IMR-90 (cell line): ENCODE data around the gene SELP. TPM values are rescaled to one million over a fixed set of nuclear protein-coding genes. Genes with fewer than 3 reads are reported as not detected.

Source experiments
- ATAC-seq: fragments of 200-7000 bp; cut with Tn5 transposase; 2 replicates; pipeline ENCODE4 v1.9.1; 2020; ENCODE audit warnings: low read depth, mild to moderate bottlenecking, moderate library complexity
- BruUV-seq: library from RNA; stranded (reverse); fragments of 400-500 nt; replicated peaks from 2 replicates; lab custom pipeline; 2021; lab: Mats Ljungman, UMichigan
- CTCF ChIA-PET: fragments of 300-600 bp; formaldehyde crosslinking; extraction: SDS; loops from one replicate; lab custom pipeline; 2021; ENCODE audit warnings: antibody characterized with exemption; lab: Yijun Ruan, JAX
- POLR2A ChIA-PET: fragments of 300-600 bp; sonication (Branson Sonifier 250); formaldehyde crosslinking; loops from one replicate; lab custom pipeline; 2022; ENCODE audit warnings: antibody characterized with exemption; ENCODE audit not compliant: unreplicated experiment; lab: Charles Lee
- DNase-seq: peaks from one replicate; pipeline ENCODE4 v3.0.0; 2013
- H2AFZ ChIP-seq: replicated peaks from 2 replicates; pipeline ENCODE3; 2013; ENCODE audit warnings: low read length, mild to moderate bottlenecking; ENCODE audit not compliant: poor library complexity
- H2AK5ac ChIP-seq: 2 replicates; pipeline ENCODE4 v1.6.1; 2013; ENCODE audit warnings: low read depth, low read length, inconsistent platforms
- H2AK9ac ChIP-seq: replicated peaks from 2 replicates; pipeline ENCODE3; 2013; ENCODE audit warnings: mild to moderate bottlenecking, low read depth, low read length, moderate library complexity; ENCODE audit not compliant: poor library complexity
- H2BK120ac ChIP-seq: 2 replicates; pipeline ENCODE4 v1.6.1; 2013; ENCODE audit warnings: low read depth, low read length, inconsistent platforms
- H2BK15ac ChIP-seq: 3 replicates; pipeline ENCODE4 v1.6.1; 2013; ENCODE audit warnings: low read depth, low read length, inconsistent platforms
- H2BK20ac ChIP-seq: 2 replicates; pipeline ENCODE4 v1.6.1; 2013; ENCODE audit warnings: low read depth, mild to moderate bottlenecking, inconsistent platforms, low read length, moderate library complexity
- H2BK5ac ChIP-seq: 2 replicates; pipeline ENCODE4 v1.6.1; 2013; ENCODE audit warnings: mild to moderate bottlenecking, low read depth, low read length, inconsistent platforms; ENCODE audit not compliant: poor library complexity, severe bottlenecking
- H3K14ac ChIP-seq: replicated peaks from 2 replicates; pipeline ENCODE4 v1.6.1; 2013; ENCODE audit warnings: low read depth, low read length, inconsistent platforms
- H3K18ac ChIP-seq: 2 replicates; pipeline ENCODE4 v1.6.1; 2013; ENCODE audit warnings: low read depth, low read length, control low read depth
- H3K23ac ChIP-seq: 2 replicates; pipeline ENCODE4 v1.6.1; 2013; ENCODE audit warnings: low read depth, low read length, inconsistent platforms
- H3K27ac ChIP-seq: 2 replicates; pipeline ENCODE4 v1.5.1; 2013; ENCODE audit warnings: mild to moderate bottlenecking, control low read depth, low read length; ENCODE audit not compliant: insufficient read depth
- H3K27me3 ChIP-seq: 2 replicates; pipeline ENCODE4 v1.6.1; 2013; ENCODE audit warnings: low read length; ENCODE audit not compliant: control insufficient read depth, insufficient read depth
- H3K36me3 ChIP-seq: 2 replicates; pipeline ENCODE4 v1.6.1; 2013; ENCODE audit warnings: low read length, mixed read lengths; ENCODE audit not compliant: control insufficient read depth, insufficient read depth
- H3K4ac ChIP-seq: 2 replicates; pipeline ENCODE4 v1.6.1; 2013; ENCODE audit warnings: low read depth, low read length, inconsistent platforms
- H3K4me1 ChIP-seq: 2 replicates; pipeline ENCODE4 v1.6.1; 2013; ENCODE audit warnings: low read length, mixed read lengths; ENCODE audit not compliant: control insufficient read depth, insufficient read depth
- H3K4me2 ChIP-seq: 2 replicates; pipeline ENCODE4 v1.6.1; 2013; ENCODE audit warnings: low read depth, mild to moderate bottlenecking, control low read depth, low read length, moderate library complexity
- H3K4me3 ChIP-seq: 2 replicates; pipeline ENCODE4 v1.5.1; 2013; ENCODE audit warnings: low read depth, mild to moderate bottlenecking, control low read depth, low read length, moderate library complexity; ENCODE audit not compliant: insufficient read depth
- H3K56ac ChIP-seq: 2 replicates; pipeline ENCODE4 v1.6.1; 2013; ENCODE audit warnings: low read length, inconsistent platforms; ENCODE audit not compliant: insufficient read depth; ENCODE audit errors: extremely low read depth
- H3K79me1 ChIP-seq, 2 experiments: 2 replicates each; pipeline ENCODE4 v1.6.1; 2013; ENCODE audit warnings: low read length in 2 of 2, inconsistent platforms in 1 of 2, low read depth in 1 of 2
- H3K9ac ChIP-seq: 2 replicates; pipeline ENCODE4 v1.6.1; 2013; ENCODE audit warnings: low read depth, low read length, control low read depth
- H3K9me1 ChIP-seq: 2 replicates; pipeline ENCODE4 v1.6.1; 2013; ENCODE audit warnings: low read length, inconsistent platforms; ENCODE audit not compliant: insufficient read depth
- H3K9me3 ChIP-seq: 2 replicates; pipeline ENCODE4 v1.6.1; 2013; ENCODE audit warnings: low read length; ENCODE audit not compliant: control insufficient read depth, insufficient read depth
- H4K20me1 ChIP-seq: 2 replicates; pipeline ENCODE4 v1.6.1; 2013; ENCODE audit warnings: low read length, inconsistent platforms; ENCODE audit not compliant: insufficient read depth
- H4K5ac ChIP-seq: 2 replicates; pipeline ENCODE4 v1.6.1; 2013; ENCODE audit warnings: mild to moderate bottlenecking, low read depth, low read length, control low read depth
- H4K8ac ChIP-seq, 2 experiments: 2 replicates each; pipeline ENCODE4 v1.6.1; 2013; ENCODE audit warnings: low read depth in 2 of 2, low read length in 2 of 2, control low read depth in 1 of 2, inconsistent platforms in 1 of 2
- H4K91ac ChIP-seq: 2 replicates; pipeline ENCODE4 v1.6.1; 2013; ENCODE audit warnings: low read depth, low read length, inconsistent platforms; ENCODE audit not compliant: insufficient read depth
- NFE2L2 ChIP-seq: fragments of 150-350 bp; IDR thresholded peaks from 2 replicates; pipeline ENCODE4 v1.6.1; 2016; ENCODE audit warnings: low read depth, mild to moderate bottlenecking, low read length
- WGBS, 2 experiments: methylation state at CpG; one replicate each; pipeline versions ENCODE4 v1.1.5 to v1.1.7; 2013; ENCODE audit warnings: missing lambda C conversion rate in 2 of 2; ENCODE audit not compliant: insufficient read length in 1 of 2; ENCODE audit errors: extremely low coverage in 2 of 2; 5-methylcytosine and 5-hydroxymethylcytosine counted together
- dilution Hi-C: fragments of 300-500 bp; cut with HindIII; formaldehyde crosslinking; loops from one replicate; pipeline ENCODE4 v1.14.3; 2018; ENCODE audit warnings: low sequenced_read_pairs; ENCODE audit not compliant: unreplicated experiment
- in situ Hi-C: fragments of 300-500 bp; cut with MboI; formaldehyde crosslinking; loops from 3 replicates; pipeline ENCODE4 v1.14.3; 2019; ENCODE audit warnings: low sequenced_read_pairs, inconsistent platforms, mixed read lengths
- intact Hi-C: fragments of 100-400 bp; cut with micrococcal nuclease; formaldehyde crosslinking; loops from 2 replicates; pipeline ENCODE4 v1.10.0; 2022
- polyA plus RNA-seq, 3 experiments: library from polyadenylated mRNA; depleted of rRNA; stranded (reverse); fragments of >200 nt; gene quantifications; 2 replicates each; pipeline ENCODE4 v1.2.3, GENCODE V29; 2012; ENCODE audit warnings: low replicate concordance in 1 of 3
- total RNA-seq: library from RNA; depleted of rRNA; stranded (reverse); fragments of >200 nt; gene quantifications from 2 replicates; pipeline ENCODE4 v1.2.3, GENCODE V29; 2012

The SELP gene
- total and polyA plus RNA-seq, 2 of the 4 experiments (the other 2 are of a cell fraction): not detected

GRCh38 chr1:169572187-169572586, 57.7 kb downstream of the SELP start:
- Histone ChIP-seq H3K27ac (no peak overlapping the region), H2BK120ac (no peak overlapping the region), H2AFZ (no peak overlapping the region), H3K9me3 (no peaks in the 10 kb centered on the region), H3K23ac (no peak overlapping the region), H2BK5ac (no peak overlapping the region), H2AK5ac (no peak overlapping the region), H2AK9ac (no peak overlapping the region), H3K79me1 (no peaks in the 10 kb centered on the region), H3K9me1 (no peaks in the 10 kb centered on the region), H4K5ac (no peak overlapping the region), H2BK15ac (no peak overlapping the region), H3K14ac (no peak overlapping the region), H3K27me3 (0 out of 2 replicates have a peak, but pooled peaks cover 2% of the 10 kb centered on the region), H3K9ac (no peak overlapping the region), H3K4me2 (no peak overlapping the region), H4K91ac (no peak overlapping the region), H3K36me3 (no peaks in the 10 kb centered on the region), H2BK20ac (no peak overlapping the region), H3K18ac (no peak overlapping the region), H4K20me1 (no peaks in the 10 kb centered on the region), H3K4me1 (no peaks in the 10 kb centered on the region), H4K8ac (no peak overlapping the region), H3K4ac (no peak overlapping the region), H3K56ac (no peak overlapping the region), H3K4me3 (no peak overlapping the region)
- no TSS peak for BruUV-seq
- DNase-seq (peak; percentile 2), ATAC-seq (no peak)
- no peak for TF ChIP-seq NFE2L2
- WGBS, 2 experiments: no CpG with 5 or more reads among the region's 1 CpG
- CTCF ChIA-PET: no interaction called here
- intact Hi-C loops (no loop called here), dilution Hi-C loops (no loop called here), in situ Hi-C loops (no loop called here)
- POLR2A ChIA-PET: no interaction called here
